HCT116 (cell line): ENCODE measurements around the gene PDP2. TPM values are rescaled to one million over a fixed set of nuclear protein-coding genes. Genes with fewer than 3 reads are reported as not detected.

Experiments used
- ATAC-seq: fragments of 200-7000 bp; cut with Tn5 transposase; 2 replicates; pipeline ENCODE4 v1.9.1; 2020; ENCODE audit warnings: mild to moderate bottlenecking, moderate library complexity
- BruUV-seq: library from RNA; stranded (reverse); fragments of 400-500 nt; replicated peaks from 2 replicates; lab custom pipeline; 2021; lab: Mats Ljungman, UMichigan
- CTCF ChIA-PET: fragments of 300-600 bp; sonication (Branson Sonifier 250); formaldehyde crosslinking; loops from one replicate; lab custom pipeline; 2021; ENCODE audit warnings: antibody characterized with exemption; lab: Charles Lee
- POLR2A ChIA-PET: fragments of 300-600, 350-600 bp; sonication (Branson Sonifier 250); formaldehyde crosslinking; loops from one replicate; lab custom pipeline; 2021; ENCODE audit warnings: antibody characterized with exemption; lab: Charles Lee
- RAD21 ChIA-PET, 2 experiments: fragments of 300-600 bp; sonication (Branson Sonifier 250); formaldehyde crosslinking; loops; one replicate each; lab custom pipeline; 2023; ENCODE audit warnings: low total read pairs in 2 of 2; ENCODE audit not compliant: uncharacterized antibody in 2 of 2, unreplicated experiment in 2 of 2, low non-redundant PET in 1 of 2; lab: Charles Lee
- DNase-seq: peaks from one replicate; pipeline ENCODE4 v3.0.0-alpha.2; 2010; ENCODE audit warnings: low read depth, low spot score
- H2AFZ ChIP-seq: fragments of 200-600 bp; shearing (Covaris generic), sonication (generic); 2 replicates; pipeline ENCODE4 v1.6.1; 2017; ENCODE audit warnings: low read depth, mixed run types, mixed read lengths, antibody characterized with exemption, low read length; ENCODE audit not compliant: poor library complexity, severe bottlenecking
- H3K27ac ChIP-seq: 2 replicates; pipeline ENCODE4 v1.5.1; 2012; ENCODE audit warnings: low read depth, low read length
- H3K27me3 ChIP-seq: fragments of 200-600 bp; sonication (generic); 2 replicates; pipeline ENCODE4 v1.6.1; 2016; ENCODE audit warnings: mixed run types, low read length, mixed read lengths; ENCODE audit not compliant: insufficient read depth
- H3K36me3 ChIP-seq, 2 experiments: fragments of 200-500 bp in 1 of 2; fragments of 200-600 bp in 1 of 2; sonication (Bioruptor generic) in 1 of 2; sonication (generic) in 1 of 2; 2 replicates each; pipeline versions ENCODE4 v1.5.1 to v1.6.1; 2014 to 2016; ENCODE audit warnings: low read length in 2 of 2, inconsistent platforms in 1 of 2, mixed read lengths in 1 of 2, mixed run types in 1 of 2; ENCODE audit not compliant: insufficient read depth in 2 of 2, control insufficient read depth in 1 of 2
- H3K4me1 ChIP-seq, 2 experiments: fragments of 200-600 bp in 1 of 2; sonication (generic) in 1 of 2; 2 replicates each; pipeline versions ENCODE4 v1.5.1 to v1.6.1; 2012 to 2017; ENCODE audit warnings: low read length in 2 of 2, inconsistent platforms in 1 of 2, mild to moderate bottlenecking in 1 of 2, mixed read lengths in 1 of 2, mixed run types in 1 of 2, moderate library complexity in 1 of 2; ENCODE audit not compliant: insufficient read depth in 2 of 2, control insufficient read depth in 1 of 2
- H3K4me2 ChIP-seq: fragments of 200-600 bp; sonication (generic); 2 replicates; pipeline ENCODE4 v1.6.1; 2017; ENCODE audit warnings: mixed run types, low read length, mixed read lengths
- H3K4me3 ChIP-seq, 2 experiments: fragments of 200-600 bp in 1 of 2; sonication (generic) in 1 of 2; replicated peaks in 1 of 2; 2 replicates each; pipeline ENCODE4 v1.5.1; 2011 to 2016; ENCODE audit warnings: low read length in 2 of 2, control low read depth in 1 of 2, low read depth in 1 of 2, mild to moderate bottlenecking in 1 of 2, mixed read lengths in 1 of 2, mixed run types in 1 of 2
- H3K79me2 ChIP-seq: fragments of 200-600 bp; sonication (generic); 2 replicates; pipeline ENCODE4 v1.6.1; 2017; ENCODE audit warnings: mild to moderate bottlenecking, mixed run types, low read length, moderate library complexity, mixed read lengths; ENCODE audit not compliant: insufficient read depth
- H3K9ac ChIP-seq: fragments of 200-600 bp; sonication (generic); 2 replicates; pipeline ENCODE4 v1.6.1; 2016; ENCODE audit warnings: low read length, mixed read lengths
- H3K9me2 ChIP-seq: fragments of 200-600 bp; sonication (generic), shearing (Covaris generic); 2 replicates; pipeline ENCODE4 v1.6.1; 2017; ENCODE audit warnings: mixed run types, mild to moderate bottlenecking, moderate library complexity; ENCODE audit not compliant: insufficient read depth
- H3K9me3 ChIP-seq, 2 experiments: fragments of 200-500 bp in 1 of 2; fragments of 200-600 bp in 1 of 2; sonication (Bioruptor generic) in 1 of 2; sonication (generic) in 1 of 2; 2 replicates each; pipeline ENCODE4 v1.6.1; 2014 to 2017; ENCODE audit warnings: low read length in 2 of 2, mixed read lengths in 2 of 2, inconsistent platforms in 1 of 2, low read depth in 1 of 2, mild to moderate bottlenecking in 1 of 2, mixed run types in 1 of 2, moderate library complexity in 1 of 2; ENCODE audit not compliant: control insufficient read depth in 1 of 2, insufficient read depth in 1 of 2
- H4K20me1 ChIP-seq: fragments of 200-600 bp; sonication (generic), shearing (Covaris generic); 2 replicates; pipeline ENCODE4 v1.6.1; 2017; ENCODE audit warnings: mixed run types, mild to moderate bottlenecking, moderate library complexity; ENCODE audit not compliant: insufficient read depth
- CBX3 ChIP-seq: IDR thresholded peaks from 2 replicates; pipeline ENCODE4 v1.6.1; 2012; ENCODE audit warnings: low read depth
- CTCF ChIP-seq, 3 experiments: fragments of 200-600 bp in 1 of 3; sonication (generic) in 1 of 3; IDR thresholded peaks in 2 of 3; conservative IDR thresholded peaks in 1 of 3; 2 replicates each; pipeline ENCODE4 v1.5.1; 2012 to 2017; ENCODE audit warnings: low read depth in 2 of 3, low read length in 2 of 3, antibody characterized with exemption in 1 of 3, borderline replicate concordance in 1 of 3, control low read depth in 1 of 3, mild to moderate bottlenecking in 1 of 3, mixed read lengths in 1 of 3, mixed run types in 1 of 3, moderate library complexity in 1 of 3; ENCODE audit not compliant: insufficient read depth in 1 of 3
- ELF1 ChIP-seq: IDR thresholded peaks from 2 replicates; pipeline ENCODE4 v1.6.1; 2012; ENCODE audit warnings: low read depth, borderline replicate concordance
- EZH2 ChIP-seq: fragments of 200-600 bp; sonication (generic); IDR thresholded peaks from 2 replicates; pipeline ENCODE4 v1.6.1; 2017; ENCODE audit warnings: antibody characterized with exemption, mixed run types
- FOSL1 ChIP-seq: IDR thresholded peaks from 2 replicates; pipeline ENCODE4 v1.6.1; 2012; ENCODE audit warnings: low read depth
- POLR2AphosphoS5 ChIP-seq: IDR thresholded peaks from 2 replicates; pipeline ENCODE4 v1.6.1; 2011; ENCODE audit warnings: mild to moderate bottlenecking, low read depth, low read length, moderate library complexity
- RAD21 ChIP-seq: IDR thresholded peaks from 2 replicates; pipeline ENCODE4 v1.6.1; 2012; ENCODE audit warnings: low read depth, mild to moderate bottlenecking
- TCF7L2 ChIP-seq: IDR thresholded peaks from 2 replicates; pipeline ENCODE4 v1.7.0; 2011; ENCODE audit warnings: borderline replicate concordance, inconsistent platforms; ENCODE audit not compliant: insufficient read depth, insufficient read length; ENCODE audit errors: extremely low read depth
- YY1 ChIP-seq: IDR thresholded peaks from 2 replicates; pipeline ENCODE4 v1.6.1; 2011; ENCODE audit warnings: low read length, low read depth, moderate library complexity, mild to moderate bottlenecking; ENCODE audit not compliant: insufficient replicate concordance; ENCODE audit errors: extremely low read depth
- ZFX ChIP-seq: fragments of 450-650 bp; IDR thresholded peaks from 2 replicates; pipeline ENCODE4 v1.6.1; 2017
- ZNF274 ChIP-seq: fragments of 200-500 bp; sonication (Bioruptor generic); IDR thresholded peaks from 2 replicates; pipeline ENCODE4 v1.6.1; 2014; ENCODE audit warnings: mild to moderate bottlenecking, low read depth, low read length, inconsistent platforms
- intact Hi-C: fragments of 100-400 bp; cut with micrococcal nuclease; formaldehyde crosslinking; loops from 2 replicates; pipeline ENCODE4 v1.10.0; 2022
- total RNA-seq: library from RNA; stranded (reverse); gene quantifications from one replicate; pipeline ENCODE4 v1.2.1, GENCODE V29; 2021; ENCODE audit not compliant: unreplicated experiment

The PDP2 gene
- total RNA-seq, 1 experiment from 2014 or later: 19.9 TPM

DNA sequence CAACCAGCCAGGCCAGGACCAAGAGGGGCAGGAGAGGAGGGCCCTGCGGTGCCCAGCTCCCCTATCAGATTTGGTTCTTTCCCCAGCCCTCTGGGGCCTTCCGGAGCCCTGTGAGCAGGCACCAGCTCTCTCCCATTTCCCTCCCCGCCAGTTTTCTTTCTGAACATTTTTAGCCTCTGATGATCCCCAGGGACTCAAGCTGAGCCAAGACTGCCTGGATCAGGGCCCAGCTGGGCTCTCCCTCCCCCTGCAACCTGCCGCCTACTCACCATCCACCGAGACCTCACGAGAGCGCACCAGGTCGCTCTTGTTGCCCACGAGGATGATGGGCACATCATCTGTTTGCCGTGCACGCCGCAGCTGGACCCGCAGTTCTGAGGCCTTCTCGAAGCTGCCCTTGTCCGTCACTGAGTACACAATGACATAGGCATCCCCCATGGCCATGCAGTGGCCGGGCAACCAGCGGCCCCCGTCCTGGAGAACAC lies 43.0 kb downstream of the PDP2 start:
- DNase-seq: no peak
- Histone ChIP-seq H3K4me2 (no peak overlapping the region), H3K9ac (no peak overlapping the region), H4K20me1 (no peaks in the 10 kb centered on the region), H2AFZ (no peak overlapping the region), H3K9me3 (no peaks in the 10 kb centered on the region), H3K36me3 (no peaks in the 10 kb centered on the region), H3K27me3 (no peaks in the 10 kb centered on the region), H3K4me1 (peaks cover 18 to 37% of the 10 kb centered on the region in 2 experiments), H3K79me2 (no peaks in the 10 kb centered on the region), H3K27ac (no peak overlapping the region), H3K4me3 (no peak overlapping the region), H3K9me2 (no peaks in the 10 kb centered on the region)
- ChIA-PET CTCF (interaction anchor here (1.1 kb wide), 1 partner anchor 13 kb away, joined by 3 read pairs; no protein-coding TSS in a partner anchor), RAD21 (no interaction called here), POLR2A (no interaction called here)
- no peak for TF ChIP-seq ZFX
- no peak for TF ChIP-seq TCF7L2
- no peak for TF ChIP-seq CBX3
- no peak for TF ChIP-seq POLR2AphosphoS5
- no peak for TF ChIP-seq CTCF (IDR thresholded peaks at IDR 0.05 in 2 of 3, conservative IDR thresholded peaks at IDR 0.05 in 1 of 3; ENCODE audit: borderline replicate concordance in 1 of 3, insufficient read depth in 1 of 3, low read depth in 2 of 3, low read length in 2 of 3)
- no peak for TF ChIP-seq ELF1
- TF ChIP-seq ZNF274: no peak
- TF ChIP-seq YY1: no peak
- no peak for TF ChIP-seq EZH2
- no peak for TF ChIP-seq FOSL1
- TF ChIP-seq RAD21: no peak
- ATAC-seq: no peak
- intact Hi-C loops: no loop called here
- BruUV-seq: no TSS peak
